ENCODE data around the gene LRRFIP1.

Gene LRRFIP1

DNA sequence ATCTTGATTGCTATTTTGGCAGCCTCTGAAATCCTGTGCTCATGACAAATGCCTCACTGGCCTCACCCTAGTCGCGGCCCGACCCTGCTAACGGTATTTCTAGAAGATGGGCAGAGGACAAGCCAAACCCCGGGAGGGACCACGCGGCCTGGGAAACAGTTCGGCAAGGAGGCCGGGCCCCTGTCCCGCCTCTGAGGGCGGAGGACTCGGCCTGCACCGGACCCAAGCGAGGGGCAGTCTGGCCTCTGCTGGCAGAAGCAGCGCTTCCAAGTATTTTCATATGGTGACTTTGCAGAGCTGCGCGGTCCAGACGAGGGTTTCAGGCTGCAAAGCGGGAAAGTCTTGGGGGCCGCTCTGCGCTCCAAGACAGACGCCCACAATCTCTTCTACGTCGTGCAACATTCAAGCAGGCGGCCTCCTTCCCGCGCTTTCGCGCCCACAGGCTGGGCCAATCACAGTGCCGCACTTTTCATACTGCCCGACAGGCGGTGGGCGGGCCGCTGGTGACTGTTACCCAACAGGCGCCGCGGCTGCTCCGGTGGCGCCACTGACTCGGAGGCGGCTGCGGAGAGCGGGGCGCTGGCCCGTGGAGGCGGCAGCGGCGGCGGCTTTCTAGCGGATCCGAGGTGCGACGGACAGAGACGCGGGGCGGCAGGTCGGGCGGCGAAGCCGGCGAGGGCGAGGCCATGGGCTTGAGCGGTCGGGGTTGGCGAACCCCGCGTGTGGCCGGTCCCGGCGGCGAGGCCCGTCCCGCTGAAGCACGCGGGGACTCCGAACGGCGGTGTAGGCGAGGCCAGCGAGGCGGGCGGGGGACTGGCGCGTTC, 171.1 kb downstream of the LRRFIP1 start, which contains the start of gene RBM44:
RBM44 (plus strand) TSS at position 544 of the 824 bp plus-strand sequence. CDS start 14,831 bp downstream, outside the sequence.
- no peak for DNase-seq

DNA sequence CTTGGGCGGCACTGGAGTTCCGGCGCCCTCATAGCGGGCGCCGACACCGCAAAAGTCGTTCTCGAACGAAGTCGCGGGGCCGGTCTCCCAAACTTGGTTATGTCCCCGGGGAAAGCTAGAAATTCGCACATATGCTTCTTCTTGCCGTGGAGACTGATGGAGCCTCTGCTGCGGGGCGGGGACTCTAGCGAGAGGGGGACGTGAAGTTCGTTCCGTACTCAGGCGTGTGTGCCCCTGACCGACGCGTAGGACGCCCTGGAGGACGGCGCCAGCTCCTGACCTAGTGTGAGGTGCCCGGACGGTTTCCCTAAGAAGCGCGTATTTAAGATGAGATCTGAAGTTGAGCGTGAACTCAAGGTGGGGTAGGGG, 171.7 kb downstream of the LRRFIP1 start:
- DNase-seq, result no peak

DNA sequence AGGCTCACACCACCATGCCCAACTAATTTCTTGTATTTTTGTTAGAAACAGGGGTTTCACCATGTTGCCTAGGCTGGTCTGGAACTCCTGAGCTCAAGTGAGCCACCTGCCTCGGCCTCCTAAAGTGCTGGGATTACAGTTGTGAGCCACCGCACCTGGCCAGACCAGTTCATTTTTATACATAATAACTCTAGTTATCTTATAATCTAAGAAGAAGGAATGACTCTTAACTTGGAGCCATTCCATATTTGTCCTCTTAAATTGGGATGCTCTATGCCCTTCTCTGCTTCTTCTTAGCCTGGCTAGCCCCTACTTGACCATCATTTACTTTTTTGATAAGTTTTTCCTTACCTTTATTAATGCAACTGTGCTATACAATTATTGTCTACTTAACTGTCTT, 174.1 kb downstream of the LRRFIP1 start:
- no peak for DNase-seq

DNA sequence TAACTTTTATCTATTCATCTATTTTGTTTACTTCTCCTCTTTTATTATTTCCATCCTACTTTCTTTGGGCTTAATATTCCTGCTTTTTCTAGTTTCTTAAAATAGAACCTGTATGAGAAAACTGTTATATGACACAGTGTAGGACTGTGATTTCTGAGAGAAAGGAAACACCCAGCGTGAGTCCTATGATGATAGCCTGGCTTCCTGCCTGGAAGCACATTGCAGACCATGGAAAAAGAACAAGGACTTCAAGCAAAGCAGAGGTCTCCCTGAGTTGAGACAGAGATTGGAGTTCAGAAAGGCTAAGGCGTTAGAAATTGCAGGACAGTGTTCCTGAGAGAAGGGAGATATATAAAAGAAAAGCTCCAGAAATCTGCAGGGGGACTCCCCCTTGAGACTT, 178.9 kb downstream of the LRRFIP1 start:
- no peak for DNase-seq

DNA sequence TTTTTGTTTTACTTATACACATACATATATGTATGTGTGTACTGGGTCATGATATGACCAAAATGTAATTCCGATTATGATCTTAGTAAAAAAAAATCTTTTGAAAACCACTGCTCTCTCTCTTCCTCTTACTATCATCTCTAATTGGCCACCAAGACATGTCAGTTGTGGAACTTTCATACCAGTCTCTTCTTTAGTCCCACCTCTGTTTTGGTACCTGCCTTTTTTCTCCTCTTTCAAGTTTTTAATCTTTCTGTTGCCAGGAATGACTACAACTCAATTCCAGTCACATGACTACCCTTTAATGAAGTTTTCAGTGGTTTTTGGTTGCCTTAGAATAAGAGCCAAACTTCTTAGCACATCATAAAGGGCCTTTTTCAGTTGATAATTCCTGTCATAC, 188.2 kb downstream of the LRRFIP1 start:
- DNase-seq, result no peak

DNA sequence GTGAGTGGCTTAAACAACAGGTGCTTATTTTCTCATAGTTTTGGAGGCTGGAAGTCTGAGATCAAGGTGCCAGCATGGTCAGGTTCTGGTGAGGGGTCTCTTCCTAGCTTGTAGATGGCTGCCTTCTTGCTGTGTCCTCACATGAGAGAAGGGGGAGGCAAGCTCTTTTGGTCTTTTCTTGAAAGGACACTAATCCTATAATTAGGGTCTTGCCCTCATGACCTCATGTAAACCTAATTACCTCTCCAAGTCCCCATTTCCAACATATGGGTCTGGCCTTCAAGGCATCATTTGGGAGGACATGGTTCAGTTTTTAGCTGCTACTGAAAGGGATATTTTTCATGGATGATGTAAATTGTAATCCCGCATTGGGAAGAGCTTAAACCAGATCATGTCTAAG, 189.1 kb downstream of the LRRFIP1 start:
- DNase-seq, result no peak

DNA sequence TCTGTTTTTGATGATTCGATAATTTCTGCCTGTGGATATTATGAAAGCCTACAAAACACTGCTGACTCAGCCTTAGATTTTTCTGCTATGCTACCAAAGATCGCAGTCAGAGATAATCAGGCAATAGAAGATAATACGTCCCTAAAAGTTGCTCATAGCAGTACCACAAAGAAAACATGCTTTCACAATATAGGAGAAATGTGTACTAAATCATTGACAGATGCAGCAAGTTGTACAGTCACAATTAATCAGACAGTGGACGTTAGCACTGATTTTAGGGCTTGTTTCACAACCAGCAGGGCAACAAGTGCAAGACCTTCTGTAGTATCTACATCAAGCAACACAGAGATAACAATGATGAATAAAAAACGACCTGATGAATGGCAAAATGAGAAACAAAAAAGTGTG, 190.7 kb downstream of the LRRFIP1 start:
- no peak for DNase-seq

DNA sequence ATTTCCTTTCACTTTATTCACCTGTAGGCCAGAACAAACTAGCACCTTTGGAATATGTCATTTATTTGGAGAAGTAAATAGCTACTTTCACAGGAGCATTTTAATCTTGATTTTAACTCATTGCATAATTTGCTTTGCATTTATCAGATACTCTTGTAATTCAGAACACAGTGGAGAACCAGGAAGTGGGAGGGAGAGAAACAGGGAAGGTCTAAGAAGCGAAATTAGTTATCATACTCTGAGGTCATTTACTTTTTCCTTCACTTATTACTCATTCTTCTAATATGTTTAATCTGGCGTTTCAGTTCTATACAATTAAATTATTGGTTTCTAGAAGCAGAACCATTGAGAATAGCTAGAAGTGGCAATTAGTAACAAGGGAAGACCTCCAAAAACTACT, 191.8 kb downstream of the LRRFIP1 start:
- DNase-seq, result no peak

DNA sequence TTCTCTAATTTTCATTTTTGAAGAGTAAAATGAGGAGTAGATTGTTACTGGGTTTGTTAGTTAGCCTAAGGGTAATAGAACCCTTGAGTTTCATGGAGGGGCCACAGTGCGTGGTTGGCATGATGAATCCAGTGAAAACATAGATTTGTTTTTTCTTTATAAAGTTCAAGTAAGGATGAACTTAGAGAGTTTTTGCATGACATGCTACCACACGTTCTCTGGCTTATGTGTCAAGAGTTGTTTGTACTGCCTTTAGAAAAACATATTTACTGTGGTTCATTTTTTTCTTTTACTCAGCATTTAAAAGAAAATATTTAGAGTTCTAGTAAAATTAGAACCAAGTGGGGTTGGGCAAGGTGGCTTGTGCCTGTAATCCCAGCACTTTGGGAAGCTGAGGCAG, 193.0 kb downstream of the LRRFIP1 start:
- no peak for DNase-seq

DNA sequence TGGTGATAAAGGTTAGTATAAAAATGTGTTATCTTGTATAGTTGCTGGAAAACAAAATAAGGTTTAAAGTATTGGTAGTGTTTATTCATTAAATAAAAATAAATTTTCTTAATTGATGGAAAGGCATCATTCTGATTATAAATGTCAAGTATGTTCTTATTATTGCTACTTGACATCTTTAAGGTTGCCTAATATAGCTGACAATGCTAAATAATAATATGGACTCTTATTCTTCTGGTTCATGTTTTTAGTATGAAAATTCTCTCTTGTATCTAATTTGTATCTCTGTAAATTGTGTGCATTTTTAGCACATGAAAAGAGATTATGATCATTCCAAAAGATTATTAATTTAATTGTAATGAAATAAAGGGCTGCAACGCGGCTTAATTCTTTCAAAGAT, 196.2 kb downstream of the LRRFIP1 start:
- no peak for DNase-seq

DNA sequence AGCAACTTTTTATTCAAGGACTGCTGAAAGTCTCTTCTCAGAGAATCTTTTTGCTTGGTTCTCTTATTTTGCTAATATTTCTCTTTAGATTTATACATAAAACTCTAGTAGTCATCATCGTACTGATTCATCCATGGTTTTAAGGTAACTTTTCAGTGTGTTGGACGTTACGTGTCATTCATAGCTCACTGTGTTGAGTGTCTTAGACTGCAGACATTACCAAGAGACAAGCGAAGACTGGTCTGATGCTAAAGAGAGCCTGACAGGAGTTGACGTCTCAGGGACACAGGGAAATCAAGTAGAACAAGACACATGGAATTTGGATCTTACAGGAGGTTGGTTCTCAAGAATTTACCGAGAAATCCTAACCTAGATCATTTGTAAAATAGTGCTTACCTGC, 196.7 kb downstream of the LRRFIP1 start:
- no peak for DNase-seq

DNA sequence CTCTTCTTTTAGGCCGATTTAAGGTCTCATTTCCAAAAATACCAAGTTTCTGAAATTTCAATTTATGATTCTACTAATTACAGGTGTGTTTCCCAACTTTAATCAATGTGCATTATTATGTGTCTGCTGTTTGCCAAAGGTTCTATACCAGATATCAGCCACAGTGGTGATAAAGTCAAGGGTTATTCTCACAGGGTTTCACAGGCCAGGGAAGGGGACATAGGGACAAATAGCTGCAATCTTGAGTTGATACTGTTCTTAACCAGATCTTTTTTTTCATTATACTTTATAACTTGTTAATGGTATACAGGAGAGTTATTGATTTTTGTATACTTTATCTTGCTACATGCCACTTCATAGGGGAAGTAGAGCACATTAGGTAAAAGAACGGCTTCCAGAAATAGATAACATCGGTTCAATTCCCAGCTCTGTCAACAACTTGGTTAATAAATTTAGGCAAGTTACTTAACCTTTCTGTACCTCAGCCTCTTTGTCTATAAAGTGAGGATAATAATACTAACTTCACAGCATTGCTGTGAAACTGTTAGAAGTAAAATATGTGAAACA, 200.1 kb downstream of the LRRFIP1 start:
- no peak for DNase-seq
